Lower leg skin (tissue), 3 donors: ENCODE data around the gene AKAP6.

ENCODE experiments used
- CTCF ChIP-seq, 3 donors: fragments of 450-650 bp; IDR thresholded peaks; one replicate each; pipeline ENCODE4 v1.5.1; 2016; ENCODE audit warnings: antibody characterized with exemption in 3 of 3, mild to moderate bottlenecking in 3 of 3, moderate library complexity in 2 of 3
- POLR2A ChIP-seq, 2 donors: fragments of 450-650 bp; IDR thresholded peaks; one replicate each; pipeline ENCODE4 v1.6.1; 2016 to 2017; ENCODE audit warnings: antibody characterized with exemption in 2 of 2, mild to moderate bottlenecking in 1 of 2, moderate library complexity in 1 of 2

- TF ChIP-seq CTCF (IDR thresholded peaks at IDR 0.05) (no peak), POLR2A (IDR thresholded peaks at IDR 0.05) (no peak)
Observed at GRCh38 chr14:32430326-32430725, 101.2 kb downstream of the AKAP6 start.
